HG03103 (cell line): Measurements from ENCODE around the gene KIRREL3.
"Not testable (repeated sequence)": the region's sequence is repeated elsewhere in the genome, so short reads cannot be mapped to it uniquely, and the experiment has no call there.

ENCODE experiments used
- ATAC-seq: cut with Tn5 transposase; IDR thresholded peaks from one replicate; pipeline ENCODE4 v1.9.1; 2021; ENCODE audit warnings: low read depth; ENCODE audit not compliant: unreplicated experiment

Gene KIRREL3

DNA sequence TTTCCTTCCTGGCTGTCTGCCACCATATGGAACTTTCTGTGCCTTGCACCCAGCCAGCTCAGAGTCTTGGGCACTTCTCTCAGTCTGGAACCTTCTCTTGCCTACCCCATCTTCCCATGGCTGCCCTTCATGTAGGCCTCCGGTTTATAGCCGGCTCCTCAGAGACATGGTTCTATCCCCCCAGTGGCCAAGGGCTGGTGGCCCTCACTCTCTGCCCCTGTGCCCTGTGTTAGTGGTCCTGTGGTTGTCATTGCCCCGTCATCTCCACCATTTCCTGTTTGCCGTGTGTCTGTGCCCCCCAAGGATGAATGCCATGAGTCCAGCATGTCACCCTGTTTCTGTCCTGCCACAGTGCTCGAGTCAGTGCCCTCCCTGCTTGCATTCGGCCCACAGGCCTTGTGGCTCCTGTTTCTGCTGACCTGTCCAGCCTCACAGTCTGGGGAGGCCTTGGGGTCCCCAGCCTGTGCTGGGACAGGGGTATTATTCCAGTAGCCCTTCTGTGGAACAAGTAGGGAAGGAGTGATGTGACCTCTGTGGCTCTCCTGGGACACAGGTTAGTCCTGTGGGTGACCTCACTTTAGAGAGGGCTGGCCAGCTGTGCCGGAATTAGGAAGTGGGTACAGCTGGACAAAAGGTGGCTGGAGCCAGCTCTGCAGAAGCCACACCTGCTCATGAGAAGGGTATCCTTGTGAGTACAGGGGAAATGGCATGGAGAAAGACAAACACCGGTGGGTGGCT lies 614.4 kb downstream of the KIRREL3 start:
- no peak for ATAC-seq

DNA sequence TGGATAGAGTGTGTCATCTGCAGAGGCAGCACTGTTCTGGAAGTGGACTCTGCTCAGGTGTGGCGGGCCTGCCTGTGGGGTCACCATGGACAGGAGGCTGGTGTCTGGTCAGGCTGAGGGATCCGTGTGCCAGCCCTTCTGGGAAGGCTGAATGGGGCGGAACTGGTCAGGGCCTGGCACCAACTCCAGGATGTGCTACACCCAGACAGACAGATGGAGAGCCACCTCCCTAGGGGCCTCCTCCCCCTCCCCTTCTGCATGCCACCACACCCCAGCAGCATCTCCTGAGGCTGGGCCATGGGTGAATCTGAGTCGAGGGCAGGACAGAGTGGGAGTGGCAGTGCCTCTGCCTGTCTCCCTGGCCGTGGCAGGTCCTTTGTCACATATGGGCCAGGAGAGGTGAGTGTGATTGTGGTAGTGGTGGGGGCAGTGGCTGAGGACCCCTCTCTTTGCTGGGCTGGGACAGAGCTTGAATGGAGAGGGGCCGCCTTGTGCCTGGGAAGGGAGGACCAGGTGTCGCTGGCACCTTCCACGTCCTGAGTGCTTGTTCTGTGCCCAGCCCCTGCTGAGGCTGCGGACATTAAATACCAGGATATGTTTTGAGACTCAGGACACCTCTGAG lies 616.0 kb downstream of the KIRREL3 start:
- no peak for ATAC-seq

- no peak for ATAC-seq
These were observed 616.9 kb downstream of the KIRREL3 start for GRCh38 chr11:126383339-126384335.

- ATAC-seq: not testable (repeated sequence)
These were observed 617.9 kb downstream of the KIRREL3 start for GRCh38 chr11:126382641-126383040.

GRCh38 chr11:126381960-126382359 lies 618.6 kb downstream of the KIRREL3 start:
- not testable (repeated sequence) for ATAC-seq

DNA sequence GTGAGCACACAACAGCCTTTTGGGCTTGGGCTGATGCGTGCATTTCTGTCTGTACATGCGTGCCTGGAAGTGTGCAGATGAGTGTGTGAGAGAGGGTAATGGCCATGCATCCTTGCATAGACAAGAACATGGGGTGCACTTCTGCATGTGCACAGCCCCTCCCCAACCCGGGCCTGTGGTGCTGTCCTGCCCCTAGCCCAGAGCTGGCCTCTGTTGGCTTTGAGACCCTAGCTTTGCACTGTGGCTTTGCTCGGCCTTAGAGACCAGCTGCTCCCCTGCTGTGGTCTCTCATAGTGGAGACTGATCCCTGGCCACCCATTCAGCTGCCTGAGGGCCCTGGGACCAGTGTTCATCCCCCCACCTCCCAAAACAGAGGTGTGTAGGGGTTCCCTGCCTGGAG lies 619.7 kb downstream of the KIRREL3 start:
- ATAC-seq: no peak

DNA sequence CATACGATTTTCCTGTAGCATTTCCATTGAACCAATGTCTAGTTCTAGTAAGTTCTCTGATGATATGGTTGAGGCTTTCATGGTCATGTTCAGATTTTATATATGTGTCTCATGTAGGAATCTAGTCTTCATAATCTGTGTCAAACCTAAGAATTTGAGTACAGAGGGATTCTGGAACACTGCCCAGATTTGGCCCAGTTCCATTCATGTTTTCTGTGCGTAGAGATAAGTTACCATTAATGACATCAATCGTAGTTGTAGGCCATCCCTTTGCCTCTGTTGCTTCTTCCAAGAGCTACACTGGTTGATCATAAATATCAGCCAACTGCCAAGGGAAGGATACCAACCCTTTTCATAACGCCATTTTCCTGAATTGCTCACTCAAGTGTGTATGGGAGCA lies 621.8 kb downstream of the KIRREL3 start:
- ATAC-seq: no peak

GRCh38 chr11:126375726-126376125 lies 624.8 kb downstream of the KIRREL3 start:
- ATAC-seq: no peak

- not testable (repeated sequence) for ATAC-seq
These were observed 625.8 kb downstream of the KIRREL3 start for GRCh38 chr11:126374562-126375300.

DNA sequence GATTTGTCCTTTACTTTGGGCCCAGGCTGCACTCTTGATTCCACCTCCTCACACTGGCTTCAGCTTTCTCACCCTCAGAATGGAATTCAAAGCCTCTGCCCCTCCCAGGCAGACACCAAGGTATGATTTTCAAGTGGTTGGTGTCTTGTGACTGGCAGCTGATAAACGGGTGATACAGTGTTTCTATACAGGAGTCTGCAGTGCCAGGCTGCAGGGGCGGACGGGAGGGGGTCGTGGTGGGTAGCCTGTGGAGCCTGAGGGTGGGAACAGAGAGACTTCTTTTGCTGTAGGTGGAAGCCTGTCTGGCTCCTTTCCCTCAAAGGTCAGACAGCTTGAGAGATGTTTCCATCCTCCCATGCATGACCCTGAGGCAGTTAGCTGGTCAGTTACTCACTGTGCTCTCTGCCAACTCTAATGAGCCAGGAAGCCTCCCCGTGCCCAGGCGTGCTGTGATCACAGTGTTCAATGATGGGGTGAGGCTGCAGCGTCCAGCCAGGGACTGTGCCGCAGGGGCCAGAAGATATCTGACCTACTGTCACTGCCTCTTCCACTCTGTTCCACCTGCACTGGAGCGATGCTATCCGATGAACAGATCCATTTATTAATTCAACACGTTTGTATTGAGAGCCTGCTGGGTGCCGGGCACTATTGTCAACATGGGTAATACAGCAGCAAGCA lies 627.0 kb downstream of the KIRREL3 start:
- not testable (repeated sequence) for ATAC-seq
